GM19193 (cell line): ENCODE results near the gene TBC1D22B.

Source experiments
- POLR2A ChIP-seq: IDR thresholded peaks from 4 replicates; pipeline ENCODE4 v1.6.1; 2011; ENCODE audit not compliant: insufficient read depth, insufficient read length; ENCODE audit errors: extremely low read depth

TBC1D22B gene

DNA sequence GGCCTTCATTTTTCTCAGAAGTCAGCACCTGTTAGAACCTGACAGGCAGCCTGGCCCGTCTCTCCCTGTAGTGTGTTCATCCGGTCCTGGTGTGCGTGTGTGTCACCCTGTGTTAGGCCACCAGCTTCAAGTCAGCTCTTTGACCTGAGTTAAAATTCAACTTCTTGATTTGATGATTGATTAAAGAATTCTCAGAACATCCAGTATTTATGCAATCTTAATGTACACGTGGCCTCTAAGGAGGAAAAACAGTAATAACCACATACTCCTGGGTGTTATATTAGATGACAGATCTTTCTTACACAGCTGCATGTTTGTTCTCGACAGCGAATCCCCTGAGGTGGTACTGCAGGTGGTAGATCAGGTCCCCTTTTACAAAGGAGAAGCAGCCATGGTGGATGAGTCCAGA lies 19.4 kb downstream of the TBC1D22B start:
- no peak for TF ChIP-seq POLR2A

GRCh38 chr6:37279366-37280134 lies 22.0 kb downstream of the TBC1D22B start:
- no peak for TF ChIP-seq POLR2A

- TF ChIP-seq POLR2A, result no peak
Measured at GRCh38 chr6:37280162-37280887, 22.8 kb downstream of the TBC1D22B start.

- no peak for TF ChIP-seq POLR2A
Measured at GRCh38 chr6:37282371-37282770, 24.8 kb downstream of the TBC1D22B start.

GRCh38 chr6:37283268-37283667 lies 25.7 kb downstream of the TBC1D22B start:
- no peak for TF ChIP-seq POLR2A

GRCh38 chr6:37283671-37284151 lies 26.1 kb downstream of the TBC1D22B start:
- no peak for TF ChIP-seq POLR2A

DNA sequence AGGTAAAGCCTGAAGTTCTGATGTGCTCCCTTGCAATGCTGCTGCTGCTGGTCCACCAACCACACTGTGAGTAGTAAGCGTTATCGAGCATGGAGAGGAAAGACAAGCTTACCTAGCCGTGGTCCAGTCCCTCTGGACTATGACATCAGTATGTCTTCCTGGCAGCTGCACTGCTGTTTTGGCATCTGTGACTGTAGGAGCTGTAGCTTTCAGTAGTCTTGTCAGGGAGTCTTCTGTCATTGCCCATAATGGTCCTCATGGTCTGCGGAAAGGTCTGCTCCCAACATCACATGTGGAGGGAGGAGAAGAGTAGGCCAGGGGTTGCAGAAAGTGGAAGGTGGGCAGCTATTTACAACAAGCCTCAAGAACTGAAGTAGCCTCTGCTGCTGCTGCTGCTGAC lies 27.2 kb downstream of the TBC1D22B start:
- no peak for TF ChIP-seq POLR2A

- TF ChIP-seq POLR2A, result no peak
Measured at GRCh38 chr6:37285861-37286311, 28.3 kb downstream of the TBC1D22B start.

- no peak for TF ChIP-seq POLR2A
Measured at GRCh38 chr6:37287519-37288157, 30.1 kb downstream of the TBC1D22B start.

- no peak for TF ChIP-seq POLR2A
Measured at GRCh38 chr6:37288247-37288646, 30.7 kb downstream of the TBC1D22B start.

DNA sequence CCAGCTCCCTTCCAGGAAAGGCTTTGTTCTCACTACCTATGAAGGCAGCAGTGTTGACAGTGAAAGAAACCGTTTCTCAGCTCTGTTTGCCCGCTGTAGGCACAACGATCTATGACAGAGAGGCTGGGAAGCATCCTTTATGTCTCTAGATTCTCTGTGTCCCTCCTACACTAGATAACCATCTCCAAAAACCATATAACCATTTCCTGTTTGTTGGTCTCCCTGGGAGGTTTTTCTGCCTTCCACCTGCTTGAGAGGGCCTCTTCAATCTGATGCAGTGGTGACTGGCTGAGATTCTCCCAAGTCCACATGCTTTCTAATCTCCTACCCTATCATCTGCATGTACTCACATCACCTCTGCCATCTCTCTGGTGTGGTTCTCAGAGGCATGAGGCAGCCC lies 32.4 kb downstream of the TBC1D22B start:
- TF ChIP-seq POLR2A, result no peak

DNA sequence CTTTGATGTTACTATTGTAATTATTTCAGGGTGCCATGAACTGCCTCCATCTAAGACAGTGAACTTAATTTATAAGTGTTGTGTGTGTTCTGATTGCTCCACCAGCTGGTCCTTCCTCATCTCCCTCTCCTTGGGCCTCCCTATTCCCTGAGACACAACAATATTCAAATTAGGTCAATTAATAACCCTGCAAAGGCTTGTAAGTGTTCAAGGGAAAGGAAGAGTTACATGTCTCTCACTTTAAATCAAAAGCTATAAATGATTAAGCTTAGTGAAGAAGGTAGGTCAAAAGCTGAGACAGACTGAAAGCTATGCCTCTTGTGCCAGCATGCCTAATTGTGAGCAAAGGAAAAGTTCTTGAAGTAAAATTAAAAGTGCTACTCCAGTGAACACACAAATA lies 35.9 kb downstream of the TBC1D22B start:
- no peak for TF ChIP-seq POLR2A

DNA sequence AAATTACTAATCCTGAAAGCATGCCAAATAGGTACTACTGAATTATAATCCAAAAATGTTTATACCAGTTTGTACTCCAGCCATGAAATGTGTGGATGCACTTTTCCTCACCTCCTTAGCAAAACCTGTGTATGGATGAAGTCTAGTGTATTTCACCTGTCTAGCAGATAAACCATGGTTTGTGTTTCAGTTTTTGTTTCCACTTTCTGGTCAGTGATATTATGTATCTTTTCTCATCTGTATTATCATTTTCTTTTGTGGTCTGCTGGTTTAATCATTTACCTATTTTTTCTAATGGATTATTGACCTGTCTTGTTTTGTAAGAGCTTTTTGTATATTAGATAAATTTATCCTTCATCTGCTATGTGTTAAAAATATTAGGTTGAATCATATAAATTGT lies 41.4 kb downstream of the TBC1D22B start:
- no peak for TF ChIP-seq POLR2A

- no peak for TF ChIP-seq POLR2A
Measured at GRCh38 chr6:37299990-37300389, 42.4 kb downstream of the TBC1D22B start.

DNA sequence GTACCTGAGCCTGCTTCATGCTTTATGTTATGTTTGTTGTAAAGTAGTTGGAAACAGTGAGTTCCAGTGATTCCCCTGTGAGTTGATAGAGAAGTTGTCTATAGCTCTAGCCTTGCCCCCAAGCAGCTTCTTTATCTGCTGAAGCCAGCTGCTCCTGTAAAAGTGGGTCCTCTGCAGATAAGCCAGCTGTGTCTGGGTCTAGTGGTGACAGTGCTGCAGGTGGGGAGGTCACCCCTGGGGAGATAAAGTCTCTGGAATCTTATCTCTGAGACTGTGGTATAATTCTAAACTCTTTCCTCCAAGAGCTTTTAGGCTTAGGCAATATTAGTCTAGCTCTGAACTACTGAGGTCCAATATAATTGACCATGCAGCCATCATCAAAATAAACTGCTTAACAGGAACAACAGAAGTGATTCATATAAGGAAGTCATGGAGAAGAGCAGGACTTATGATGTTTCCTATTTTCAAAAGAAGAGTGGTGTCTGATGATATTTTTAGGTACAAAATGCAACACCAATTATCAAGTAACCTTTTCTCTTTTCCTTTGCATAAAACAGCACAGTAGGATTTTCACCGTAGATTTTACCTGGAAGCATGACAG lies 44.6 kb downstream of the TBC1D22B start:
- no peak for TF ChIP-seq POLR2A
